HG02642 (cell line): ENCODE data around the gene PDE11A.

Source experiments
- ATAC-seq: cut with Tn5 transposase; IDR thresholded peaks from one replicate; pipeline ENCODE4 v1.9.1; 2021; ENCODE audit warnings: mild to moderate bottlenecking; ENCODE audit not compliant: unreplicated experiment, poor library complexity

Gene PDE11A

DNA sequence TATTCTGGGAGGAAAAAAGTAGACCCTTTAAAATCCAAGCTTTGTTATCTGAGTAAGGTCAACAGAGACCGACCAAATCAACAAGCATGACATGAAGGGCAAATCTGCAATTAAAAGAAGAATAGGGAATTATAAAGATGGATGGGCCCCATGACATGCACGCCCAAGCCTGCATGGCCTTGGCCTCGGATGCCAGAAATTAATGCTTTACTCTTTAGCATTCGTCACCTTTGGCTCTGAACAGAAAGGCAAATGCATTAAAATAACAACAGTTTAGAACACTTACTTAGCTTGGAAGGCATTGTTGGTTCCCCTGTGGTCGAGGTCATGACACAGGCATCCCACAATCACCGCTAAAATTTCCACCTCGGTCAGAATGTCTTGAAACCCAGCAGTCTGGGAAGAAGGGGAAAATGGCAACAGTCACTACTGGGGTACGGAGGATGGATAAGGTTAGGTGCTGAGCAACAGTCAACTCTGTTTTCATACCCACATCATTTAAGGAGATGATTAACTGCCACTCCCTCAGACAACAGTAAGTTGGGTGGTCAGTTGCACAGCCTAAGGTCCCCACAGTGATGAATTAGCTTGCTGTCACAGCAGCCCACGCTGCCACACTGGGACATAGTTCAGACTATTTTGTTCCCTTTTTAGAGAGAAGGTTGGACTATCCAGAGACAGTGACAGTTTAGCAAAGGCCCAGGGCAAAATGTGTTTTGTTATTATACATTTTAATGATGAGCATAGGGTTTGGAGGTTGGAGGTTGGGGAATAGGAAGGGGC lies 360.9 kb downstream of the PDE11A start:
- no peak for ATAC-seq

GRCh38 chr2:177710889-177711288 lies 361.7 kb downstream of the PDE11A start:
- ATAC-seq: no peak

- ATAC-seq: no peak
These were observed 362.6 kb downstream of the PDE11A start for GRCh38 chr2:177709986-177710401.

GRCh38 chr2:177708660-177709444 lies 363.7 kb downstream of the PDE11A start:
- ATAC-seq: no peak

- no peak for ATAC-seq
These were observed 364.5 kb downstream of the PDE11A start for GRCh38 chr2:177708106-177708505.

DNA sequence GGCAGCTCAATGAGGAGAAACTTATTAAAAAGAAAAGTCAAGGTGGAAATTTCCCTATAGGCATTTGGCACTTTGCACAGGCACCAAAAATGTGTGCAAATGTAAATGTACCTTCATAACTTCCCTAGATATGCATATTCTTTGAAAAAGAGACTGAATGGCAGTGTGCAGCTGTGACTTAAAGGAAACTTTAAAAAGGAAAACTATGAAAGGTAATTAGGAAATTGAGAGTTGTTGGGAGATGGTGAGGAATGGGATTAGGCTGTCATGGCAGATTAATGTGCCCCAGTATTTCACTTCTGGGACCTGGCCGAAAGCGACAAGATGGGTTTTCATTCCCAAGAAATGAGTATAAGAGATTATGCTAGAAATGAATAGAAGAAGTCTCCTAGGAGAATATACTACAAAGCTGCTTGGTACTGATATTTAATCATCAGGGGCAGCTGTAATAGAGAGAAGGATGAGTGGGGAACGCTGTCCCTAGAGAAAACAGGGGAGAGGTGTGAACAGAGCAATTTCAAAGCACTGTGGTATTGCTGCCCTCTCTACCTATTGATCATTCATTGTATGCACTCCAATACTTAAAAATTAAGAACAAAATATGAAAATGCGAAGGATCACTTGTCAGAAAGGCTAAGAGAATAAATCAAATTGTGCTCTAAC lies 366.9 kb downstream of the PDE11A start:
- no peak for ATAC-seq

DNA sequence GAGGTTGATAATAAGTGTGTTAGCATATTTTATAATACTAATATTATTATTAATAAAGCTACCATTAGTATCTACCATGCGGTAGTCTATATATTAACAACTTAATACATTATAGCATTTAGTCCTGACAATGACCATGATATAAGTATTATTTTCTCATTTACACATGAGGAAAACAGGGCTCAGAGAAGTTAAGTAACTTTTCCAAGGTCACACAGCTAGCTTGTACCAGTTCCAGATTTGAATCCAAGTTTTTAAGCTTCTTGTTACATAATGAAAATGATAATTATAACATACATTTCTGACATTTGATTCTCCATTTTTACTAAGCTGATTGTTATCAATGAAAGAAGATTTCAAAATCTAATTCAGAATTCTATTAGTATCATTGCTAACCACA lies 369.4 kb downstream of the PDE11A start:
- ATAC-seq: no peak

GRCh38 chr2:177698281-177698680 lies 374.3 kb downstream of the PDE11A start:
- no peak for ATAC-seq

- no peak for ATAC-seq
These were observed 378.2 kb downstream of the PDE11A start for GRCh38 chr2:177694348-177694747.

GRCh38 chr2:177693658-177694339 lies 378.8 kb downstream of the PDE11A start:
- no peak for ATAC-seq

DNA sequence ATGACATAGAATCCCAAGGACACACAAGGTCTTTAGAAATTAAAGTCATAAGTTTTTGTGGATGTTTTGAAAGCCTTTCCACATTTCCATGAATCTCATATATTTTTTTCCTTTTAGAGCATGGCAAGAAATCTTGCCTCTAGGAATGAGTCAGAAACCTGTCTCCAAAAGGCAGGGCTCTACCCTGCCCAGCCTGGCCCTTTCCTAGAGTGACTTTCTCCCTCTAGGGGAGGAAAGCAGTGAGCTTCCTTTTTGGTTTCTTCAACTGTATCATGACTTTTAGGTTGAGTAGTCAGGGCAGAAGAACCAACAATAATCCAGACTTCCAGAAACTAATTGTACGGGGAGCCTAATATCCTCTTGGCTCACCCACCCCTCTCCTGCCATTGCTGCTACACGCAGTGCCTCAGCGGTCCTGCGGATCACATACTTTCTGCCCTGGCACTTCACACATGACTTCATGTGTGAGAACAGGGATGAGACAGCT lies 379.8 kb downstream of the PDE11A start:
- no peak for ATAC-seq

DNA sequence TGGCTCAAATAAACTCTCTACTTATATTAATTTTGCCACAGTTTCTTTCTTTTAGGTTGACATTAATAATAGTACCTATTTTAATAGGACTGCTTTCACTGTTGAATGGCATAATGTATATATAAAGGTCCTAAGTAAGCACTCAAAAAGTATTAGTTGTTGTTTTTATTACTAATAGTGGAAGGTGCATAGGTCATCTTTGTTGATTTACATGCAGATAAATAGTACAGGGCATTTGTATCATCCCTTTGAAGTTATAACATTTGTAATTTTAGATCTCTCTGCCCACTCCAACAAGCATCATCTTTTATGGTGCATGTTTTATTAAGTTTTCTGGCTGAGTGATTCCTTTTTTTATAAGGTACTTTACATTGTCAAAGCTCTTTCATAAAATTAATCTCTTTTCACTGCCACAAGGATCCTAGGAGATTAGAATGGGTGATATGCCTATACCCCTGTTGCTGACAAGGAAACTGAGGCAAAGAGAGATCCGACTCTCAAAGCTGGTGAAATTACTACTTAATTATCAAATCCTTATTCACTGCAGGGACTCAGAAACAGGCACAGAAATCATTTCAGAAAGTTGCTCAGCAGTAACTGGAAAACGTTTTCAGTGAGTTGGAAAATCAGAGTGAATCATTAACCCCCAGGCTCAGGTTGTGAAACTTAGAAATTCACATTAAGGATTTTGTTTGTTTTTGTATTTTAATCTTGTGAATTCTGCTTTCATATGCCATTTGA lies 380.4 kb downstream of the PDE11A start:
- ATAC-seq: no peak

GRCh38 chr2:177691177-177691576 lies 381.4 kb downstream of the PDE11A start:
- ATAC-seq: no peak

DNA sequence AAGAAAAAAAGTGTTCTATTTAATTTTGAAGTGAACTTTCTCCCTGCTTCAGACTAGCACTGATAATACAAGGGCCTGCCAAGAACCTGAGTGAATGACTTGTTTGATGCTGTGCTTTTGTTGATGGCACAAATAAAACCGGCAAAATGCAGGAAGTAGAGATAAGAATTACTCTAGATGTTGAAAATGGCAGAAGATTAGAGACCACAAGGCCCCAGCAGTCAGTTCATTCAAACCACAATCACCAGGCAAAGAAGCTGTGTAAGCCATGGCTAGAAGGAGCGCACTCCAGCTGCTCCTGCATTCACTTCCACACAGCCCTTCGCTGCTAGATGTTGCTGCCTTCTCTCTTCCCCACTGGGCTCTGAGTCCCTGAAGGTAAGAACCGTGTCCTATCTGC lies 383.0 kb downstream of the PDE11A start:
- no peak for ATAC-seq

GRCh38 chr2:177688844-177689243 lies 383.7 kb downstream of the PDE11A start:
- no peak for ATAC-seq

DNA sequence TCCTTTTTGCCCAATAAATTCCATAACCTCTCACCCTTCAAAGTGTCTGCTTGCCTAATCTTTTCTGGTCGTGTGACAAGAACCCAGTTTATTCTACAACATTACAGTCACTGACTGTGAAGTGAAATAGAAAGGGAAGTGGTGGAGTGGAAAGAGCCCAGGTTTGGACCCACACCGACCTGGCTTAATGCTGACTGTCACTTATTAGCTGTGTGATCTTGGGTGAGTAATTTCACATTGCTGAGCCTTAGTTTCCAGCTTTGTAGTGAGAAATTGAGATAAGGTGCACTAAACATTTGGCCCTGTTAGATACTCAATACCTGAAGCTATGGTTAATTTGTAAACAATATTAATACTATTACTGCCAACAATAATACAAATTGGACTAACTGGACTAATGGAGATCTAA lies 388.9 kb downstream of the PDE11A start:
- no peak for ATAC-seq

GRCh38 chr2:177682836-177683660 lies 389.5 kb downstream of the PDE11A start:
- ATAC-seq: no peak

GRCh38 chr2:177682006-177682405 lies 390.6 kb downstream of the PDE11A start:
- no peak for ATAC-seq
